Thyroid gland (tissue), 4 donors: ENCODE data around the gene CLVS2. TPM values are rescaled to one million over a fixed set of nuclear protein-coding genes. Genes with fewer than 3 reads are reported as not detected.

Experiments
- DNase-seq, 2 donors: peaks; one replicate each; pipeline ENCODE4 v3.0.0-alpha.2; 2019
- H3K27ac ChIP-seq, 3 donors: fragments of 200-600 bp; sonication (generic); 1 replicate in 2 of 3; 2 replicates in 1 of 3; pipeline ENCODE4 v1.5.1; 2016 to 2019; ENCODE audit warnings: mild to moderate bottlenecking in 1 of 3, moderate library complexity in 1 of 3
- H3K27me3 ChIP-seq: fragments of 200-600 bp; sonication (generic); one replicate; pipeline ENCODE4 v1.5.1; 2019
- H3K36me3 ChIP-seq, 2 donors: fragments of 200-600 bp; sonication (generic); one replicate each; pipeline ENCODE4 v1.5.1; 2016 to 2019
- H3K4me1 ChIP-seq, 2 donors: fragments of 200-600 bp; sonication (generic); one replicate each; pipeline ENCODE4 v1.5.1; 2017 to 2019
- H3K4me3 ChIP-seq, 3 donors: fragments of 200-600 bp; sonication (generic); replicated peaks in 1 of 3; 1 replicate in 2 of 3; 2 replicates in 1 of 3; pipeline ENCODE4 v1.5.1; 2016; ENCODE audit warnings: mild to moderate bottlenecking in 1 of 3
- H3K9me3 ChIP-seq: fragments of 200-600 bp; sonication (generic); one replicate; pipeline ENCODE4 v1.5.1; 2017
- CTCF ChIP-seq, 6 experiments: fragments of 200-600 bp in 3 of 6; fragments of 450-650 bp in 3 of 6; sonication (generic) in 3 of 6; IDR thresholded peaks; one replicate each; pipeline ENCODE4 v1.5.1; 2016 to 2019; ENCODE audit warnings: antibody characterized with exemption in 6 of 6, mild to moderate bottlenecking in 2 of 6, inconsistent platforms in 1 of 6, moderate library complexity in 1 of 6
- POLR2A ChIP-seq, 2 donors: fragments of 450-650 bp; IDR thresholded peaks; one replicate each; pipeline ENCODE4 v1.6.1; 2017; ENCODE audit warnings: antibody characterized with exemption in 2 of 2, mild to moderate bottlenecking in 2 of 2, moderate library complexity in 1 of 2
- WGBS, 2 donors: methylation state at CpG; one replicate each; pipeline ENCODE4 v1.1.5; 2017; 5-methylcytosine and 5-hydroxymethylcytosine counted together
- intact Hi-C: fragments of 100-400 bp; cut with DNase I; formaldehyde crosslinking; loops from one replicate; pipeline ENCODE4 v1.15.1; 2023
- total RNA-seq, 4 donors: library from RNA; depleted of rRNA; stranded (reverse); fragments of >200 nt; gene quantifications; one replicate each; pipeline ENCODE4 v1.2.3, GENCODE V29; 2016

The CLVS2 gene
- total RNA-seq, 4 donors from 2014 or later = not detected

GRCh38 chr6:122997541-122998150 is 1.6 kb downstream of the CLVS2 start:
- TF ChIP-seq CTCF (IDR thresholded peaks at IDR 0.05) (no peak), POLR2A (IDR thresholded peaks at IDR 0.05) (no peak)
- no peak overlapping the region for H3K4me3 ChIP-seq

GRCh38 chr6:122998403-122998975 is 2.5 kb downstream of the CLVS2 start:
- Histone ChIP-seq H3K27ac (no peak overlapping the region), H3K4me3 (no peak overlapping the region), H3K36me3 (no peaks in the 10 kb centered on the region), H3K9me3 (no peaks in the 10 kb centered on the region), H3K27me3 (no peaks in the 10 kb centered on the region), H3K4me1 (peaks cover 0 to 9% of the 10 kb centered on the region in 2 donors)
- TF ChIP-seq CTCF (IDR thresholded peaks at IDR 0.05) (no peak), POLR2A (IDR thresholded peaks at IDR 0.05) (no peak)
- intact Hi-C loops = no loop called here
- WGBS, 2 donors = 64 to 67% methylated on average over 5 of the region's 5 CpGs
- DNase-seq = no peak

More at GRCh38 chr6:122997541-122998150, 1.6 kb downstream of the CLVS2 start:
- no peak overlapping the region for H3K27ac ChIP-seq
- no peaks in the 10 kb centered on the region for H3K36me3 ChIP-seq
- intact Hi-C loops = no loop called here
- peaks cover 0 to 9% of the 10 kb centered on the region in 2 donors for H3K4me1 ChIP-seq
- H3K9me3 ChIP-seq = no peaks in the 10 kb centered on the region
- H3K27me3 ChIP-seq = no peaks in the 10 kb centered on the region
- no peak for DNase-seq
- WGBS, 2 donors = 84 to 85% methylated on average over 13 of the region's 13 CpGs

- 44 to 48% methylated on average over 2 of the region's 2 CpGs for WGBS, 2 donors
- intact Hi-C loops = no loop called here
- H3K27ac ChIP-seq = no peak overlapping the region
- H3K4me1 ChIP-seq = peaks cover 0 to 9% of the 10 kb centered on the region in 2 donors
- no peaks in the 10 kb centered on the region for H3K27me3 ChIP-seq
- H3K4me3 ChIP-seq = no peak overlapping the region
- H3K36me3 ChIP-seq = no peaks in the 10 kb centered on the region
- no peak for TF ChIP-seq CTCF (IDR thresholded peaks at IDR 0.05)
- no peak for TF ChIP-seq POLR2A (IDR thresholded peaks at IDR 0.05)
- H3K9me3 ChIP-seq = no peaks in the 10 kb centered on the region
- no peak for DNase-seq
These were observed 4.3 kb downstream of the CLVS2 start for GRCh38 chr6:123000244-123000770.

- 65% methylated on average over 3 of the region's 3 CpGs for WGBS, 2 donors
- Histone ChIP-seq H3K9me3 (no peaks in the 10 kb centered on the region), H3K27me3 (no peaks in the 10 kb centered on the region), H3K36me3 (no peaks in the 10 kb centered on the region), H3K4me3 (no peak overlapping the region), H3K27ac (no peak overlapping the region), H3K4me1 (peaks cover 0 to 1% of the 10 kb centered on the region in 2 donors)
- no peak for DNase-seq
- no peak for TF ChIP-seq CTCF (IDR thresholded peaks at IDR 0.05)
- no peak for TF ChIP-seq POLR2A (IDR thresholded peaks at IDR 0.05)
- intact Hi-C loops = no loop called here
These were observed 5.5 kb downstream of the CLVS2 start for GRCh38 chr6:123001540-123001939.

GRCh38 chr6:123007885-123008284 is 11.8 kb downstream of the CLVS2 start:
- Histone ChIP-seq H3K27me3 (no peaks in the 10 kb centered on the region), H3K4me3 (no peak overlapping the region), H3K27ac (no peak overlapping the region), H3K36me3 (no peaks in the 10 kb centered on the region), H3K9me3 (no peaks in the 10 kb centered on the region), H3K4me1 (no peaks in the 10 kb centered on the region)
- TF ChIP-seq CTCF (IDR thresholded peaks at IDR 0.05) = no peak
- intact Hi-C loops = no loop called here
- DNase-seq = no peak
